Endothelial cell of hepatic sinusoid (primary cell): ENCODE results near the gene RCE1.

Experiments
- in situ Hi-C: cut with HindIII; loops from 2 replicates; pipeline ENCODE4 v1.10.0; 2017; ENCODE audit warnings: low sequenced_read_pairs

Gene RCE1

DNA sequence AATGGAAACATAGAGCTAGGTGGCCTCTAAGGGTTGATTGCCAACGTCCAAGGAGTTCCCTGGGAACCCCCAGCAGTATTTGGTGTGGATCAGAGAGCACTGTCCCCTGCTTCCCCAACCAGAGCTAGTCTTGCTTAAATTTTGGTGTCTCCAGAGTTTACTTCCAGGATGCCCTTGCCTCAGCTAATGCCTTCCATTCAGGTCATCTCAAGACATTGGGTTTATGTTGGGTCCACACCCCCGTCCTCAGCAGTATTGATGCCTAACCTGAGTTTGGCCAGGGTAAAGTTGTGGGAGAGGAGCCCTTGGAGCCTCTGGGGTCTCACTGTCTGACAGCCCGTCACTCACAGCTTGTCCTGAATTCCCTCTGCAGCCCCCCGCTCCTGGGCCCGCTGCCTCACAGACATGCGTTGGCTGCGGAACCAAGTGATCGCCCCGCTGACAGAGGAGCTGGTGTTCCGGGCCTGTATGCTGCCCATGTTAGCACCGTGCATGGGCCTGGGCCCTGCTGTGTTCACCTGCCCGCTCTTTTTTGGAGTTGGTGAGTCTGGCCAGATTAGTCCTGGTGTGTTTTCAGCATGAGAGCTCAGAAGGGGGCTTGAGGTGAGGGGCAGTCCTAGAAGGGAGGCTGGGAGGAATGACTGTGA is 1.4 kb downstream of the RCE1 start:
- in situ Hi-C loops = no loop called here

DNA sequence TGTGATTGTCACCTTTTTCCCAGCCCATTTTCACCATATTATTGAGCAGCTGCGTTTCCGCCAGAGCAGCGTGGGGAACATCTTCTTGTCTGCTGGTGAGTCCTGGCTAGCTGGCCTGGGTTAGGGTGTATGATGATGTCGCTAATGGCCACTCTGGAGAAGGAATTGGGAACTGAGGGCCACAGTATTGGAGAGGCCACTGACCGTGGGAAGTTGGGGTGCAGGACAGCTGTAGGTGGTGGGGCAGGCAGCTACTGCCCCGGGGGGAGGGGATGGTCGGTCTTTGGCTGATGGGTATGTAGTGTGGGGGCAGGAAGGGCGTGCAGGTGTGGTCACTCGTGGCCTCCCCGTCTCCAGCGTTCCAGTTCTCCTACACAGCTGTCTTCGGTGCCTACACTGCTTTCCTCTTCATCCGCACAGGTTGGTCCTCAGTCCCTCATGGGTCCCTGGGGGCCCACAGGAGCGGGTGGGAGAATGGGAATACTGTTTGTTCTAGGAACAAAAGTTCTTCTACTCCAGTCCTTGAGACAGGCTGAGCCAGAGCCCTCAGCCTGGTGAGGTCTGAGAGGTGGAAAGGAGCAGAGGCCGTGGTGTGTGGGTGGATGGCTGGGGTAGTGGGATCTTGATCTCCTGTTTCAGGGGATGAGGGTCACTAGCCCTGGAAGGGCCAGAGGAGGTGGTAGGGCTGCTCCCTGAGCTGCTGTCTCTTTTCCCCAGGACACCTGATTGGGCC is 2.1 kb downstream of the RCE1 start:
- in situ Hi-C loops = no loop called here

DNA sequence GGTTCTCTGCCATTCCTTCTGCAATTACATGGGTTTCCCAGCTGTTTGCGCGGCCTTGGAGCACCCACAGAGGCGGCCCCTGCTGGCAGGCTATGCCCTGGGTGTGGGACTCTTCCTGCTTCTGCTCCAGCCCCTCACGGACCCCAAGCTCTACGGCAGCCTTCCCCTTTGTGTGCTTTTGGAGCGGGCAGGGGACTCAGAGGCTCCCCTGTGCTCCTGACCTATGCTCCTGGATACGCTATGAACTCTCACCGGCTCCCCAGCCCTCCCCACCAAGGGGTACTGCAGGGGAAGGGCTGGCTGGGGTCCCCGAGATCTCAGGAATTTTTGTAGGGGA is 2.6 kb downstream of the RCE1 start:
- in situ Hi-C loops = no loop called here

DNA sequence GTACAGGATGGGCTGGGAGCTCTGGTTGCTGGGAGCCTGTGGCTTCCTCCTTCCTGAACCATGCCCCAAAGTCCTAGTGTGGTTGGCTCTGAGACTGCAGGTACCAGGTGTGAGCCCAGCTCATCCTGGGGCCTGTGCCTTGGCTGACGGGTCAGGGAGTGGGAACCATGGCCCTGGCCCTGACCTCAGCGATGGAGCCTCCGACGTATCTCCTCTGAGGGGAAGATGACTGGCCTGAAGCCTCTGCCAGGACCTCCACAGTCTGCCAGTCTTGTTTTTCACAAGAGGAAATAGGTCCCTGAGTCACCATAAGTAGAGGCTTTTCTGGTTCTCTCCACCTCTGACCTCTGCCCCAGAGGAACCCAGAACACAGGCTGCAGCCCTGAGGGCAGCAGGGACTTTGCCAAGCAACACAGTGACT is 3.4 kb downstream of the RCE1 start:
- in situ Hi-C loops = no loop called here

DNA sequence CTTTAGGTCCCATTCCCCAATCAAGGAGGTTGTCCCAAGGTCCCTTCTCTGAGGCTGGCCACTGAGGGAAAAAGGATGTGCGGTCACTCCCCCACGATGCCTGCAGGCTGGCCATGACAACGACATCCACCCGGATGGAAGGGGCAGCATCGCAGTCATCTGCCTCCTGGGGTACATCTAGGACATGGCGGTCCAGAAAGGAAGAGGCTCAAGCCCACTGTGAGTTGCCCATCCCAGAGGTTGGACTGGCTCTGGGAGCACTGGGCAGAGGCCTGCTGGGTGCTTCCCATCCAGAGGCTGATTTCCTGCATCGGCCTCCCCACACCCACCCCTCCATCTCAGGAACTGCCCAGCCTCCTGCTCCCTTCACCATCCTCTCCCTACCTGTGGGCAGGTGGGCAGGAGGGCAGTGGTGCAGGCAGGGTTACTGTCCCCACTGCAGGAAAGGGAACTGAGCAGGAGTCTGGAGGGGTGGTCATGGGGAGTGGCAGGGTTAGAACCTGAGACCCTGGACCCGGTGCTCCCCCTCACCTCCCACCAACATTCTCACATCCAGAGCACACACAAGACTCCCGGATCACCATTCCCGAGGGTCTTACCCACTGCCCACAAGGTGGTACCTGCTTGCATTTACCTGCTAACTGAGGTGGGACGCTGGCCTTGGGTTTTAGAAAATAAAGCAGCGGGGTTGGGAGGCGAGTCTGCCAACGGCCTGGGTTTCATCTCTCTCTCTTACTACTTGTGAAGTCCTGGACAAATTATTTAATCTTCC is 4.4 kb downstream of the RCE1 start:
- in situ Hi-C loops = no loop called here

DNA sequence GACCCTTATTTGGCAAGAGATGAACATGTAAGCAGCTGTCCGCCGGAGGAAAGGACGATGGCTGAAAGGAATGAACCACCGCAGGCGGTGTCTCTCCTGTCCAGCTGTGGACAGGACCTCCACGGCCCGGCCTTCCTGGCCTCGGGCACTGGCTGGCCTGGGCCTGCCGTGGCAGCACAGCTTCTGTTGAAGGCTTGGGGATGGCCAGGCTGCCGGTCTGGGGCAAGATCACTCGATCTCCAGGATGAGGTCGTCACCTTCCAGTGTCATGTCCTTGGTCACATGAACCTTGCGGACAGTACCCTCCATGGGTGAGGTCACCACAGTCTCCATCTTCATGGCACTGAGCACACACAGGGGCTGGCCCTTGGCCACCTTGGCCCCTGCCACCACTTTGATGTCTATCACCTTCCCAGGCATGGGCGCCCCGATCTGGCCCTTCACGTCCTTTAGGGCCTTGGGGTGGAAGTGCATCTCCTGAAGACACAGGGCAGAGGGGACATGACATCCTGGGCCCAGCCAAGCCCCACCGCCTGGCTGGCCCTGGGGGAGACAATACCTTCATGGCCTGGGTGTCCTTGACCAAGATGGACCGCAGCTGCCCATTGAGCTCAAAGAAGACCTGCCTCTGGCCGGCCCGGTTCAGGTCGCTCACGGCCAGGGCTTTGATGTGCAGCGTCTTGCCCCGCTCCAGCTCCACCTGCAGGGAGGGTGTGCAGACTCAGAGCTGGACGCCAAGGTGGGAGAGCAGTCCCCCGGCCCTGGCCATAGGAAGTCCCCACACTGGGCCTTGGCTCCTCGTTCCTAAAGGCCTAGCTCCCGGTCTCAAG is 5.6 kb downstream of the RCE1 start:
- in situ Hi-C loops = no loop called here

DNA sequence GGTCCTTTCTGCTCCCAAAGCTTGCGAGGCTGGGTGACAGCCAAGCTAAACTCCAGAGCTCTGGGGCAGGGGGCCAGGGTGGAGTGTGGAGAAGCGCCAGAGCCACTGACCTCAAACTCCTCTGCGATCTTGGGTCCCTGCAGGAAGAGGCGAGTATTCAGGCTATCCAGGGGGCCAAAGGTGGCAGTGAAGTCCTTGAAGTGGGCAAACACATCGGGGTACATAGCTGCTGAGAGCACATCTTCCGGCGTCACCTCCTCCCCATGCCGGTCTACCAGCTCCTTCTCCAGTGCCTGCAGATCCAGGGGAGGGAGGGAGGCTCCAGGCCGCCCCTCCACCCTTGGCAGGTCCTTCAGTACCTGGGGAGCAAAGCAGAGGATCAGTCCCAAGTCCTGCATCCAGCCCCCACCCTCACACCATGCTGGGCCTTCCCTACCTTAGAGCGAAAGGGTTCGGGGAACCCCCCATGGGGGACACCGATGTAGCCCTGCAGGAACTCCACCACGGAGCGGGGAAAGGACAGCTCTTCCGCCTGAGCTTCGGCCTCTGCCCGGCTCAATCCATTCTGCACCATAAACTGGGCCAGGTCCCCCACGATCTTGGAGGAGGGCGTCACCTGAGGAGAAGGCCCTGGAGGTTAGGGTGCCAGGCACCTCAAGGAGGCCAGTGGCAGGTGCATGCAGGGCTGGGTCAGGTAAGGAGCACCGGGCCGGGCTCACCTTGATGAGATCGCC is 6.4 kb downstream of the RCE1 start:
- in situ Hi-C loops = no loop called here

DNA sequence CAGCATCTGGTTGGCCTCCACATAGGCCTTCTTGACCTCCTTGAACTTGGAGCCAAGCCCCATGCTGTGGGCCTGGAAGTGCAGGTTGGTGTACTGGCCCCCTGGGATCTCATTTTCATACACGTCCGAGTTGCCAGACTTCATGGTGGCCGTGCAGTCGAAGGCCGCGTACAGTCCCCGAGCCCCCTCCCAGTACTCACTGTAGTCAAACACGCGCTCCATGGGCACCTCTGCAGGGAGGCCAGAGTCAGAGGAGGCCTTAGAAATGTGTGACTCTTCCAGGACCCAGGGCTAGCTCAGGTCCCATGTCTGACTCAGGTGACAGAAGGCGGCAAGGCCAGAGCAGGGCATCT is 7.0 kb downstream of the RCE1 start:
- in situ Hi-C loops = no loop called here

DNA sequence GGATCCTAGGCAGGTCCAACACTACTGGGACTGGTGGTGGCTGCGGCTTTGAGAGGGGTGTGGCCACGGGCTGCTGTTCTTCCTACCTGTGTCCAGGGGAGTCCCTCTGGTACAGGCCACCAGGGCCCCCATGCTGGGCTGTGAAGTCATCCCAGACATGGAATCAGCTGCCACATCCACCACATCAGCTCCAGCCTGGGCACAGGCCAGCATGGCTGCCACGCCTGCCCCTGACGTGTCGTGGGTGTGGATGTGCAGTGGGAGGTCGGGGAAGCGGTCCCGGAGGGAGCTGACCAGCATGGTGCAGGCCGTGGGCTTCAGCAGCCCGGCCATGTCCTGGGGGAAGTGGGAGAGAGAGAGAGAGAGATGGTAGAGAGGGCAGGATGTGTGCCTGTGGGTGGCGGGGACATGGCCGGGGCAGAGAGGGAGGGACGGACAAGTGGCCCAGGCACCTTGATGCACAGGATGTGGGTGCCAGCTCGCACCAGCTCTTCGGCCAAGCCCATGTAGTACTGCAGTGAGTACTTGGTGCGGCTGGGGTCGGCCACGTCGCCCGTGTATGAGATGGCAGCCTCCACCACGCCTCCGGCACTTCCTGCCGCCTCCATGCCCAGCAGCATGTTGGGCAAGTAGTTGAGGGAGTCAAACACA is 7.5 kb downstream of the RCE1 start:
- in situ Hi-C loops = no loop called here

DNA sequence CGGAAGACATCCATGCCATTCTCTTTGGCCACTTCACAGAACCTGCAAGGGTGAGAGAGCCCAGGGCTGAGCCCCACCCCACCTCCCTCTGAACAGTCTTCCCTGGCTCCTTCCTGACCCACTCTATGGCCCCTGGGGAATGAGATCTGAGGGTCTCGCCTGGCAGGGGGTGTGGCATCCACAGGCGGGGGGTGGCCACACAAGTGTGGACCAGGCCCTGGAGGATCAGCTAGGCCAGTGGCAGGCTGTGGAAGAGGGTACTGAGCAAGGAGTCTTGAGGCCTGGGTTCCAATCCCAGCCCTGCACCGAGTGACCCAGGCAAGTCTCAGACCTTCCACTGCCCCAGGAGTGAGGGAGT is 8.0 kb downstream of the RCE1 start:
- in situ Hi-C loops = no loop called here

DNA sequence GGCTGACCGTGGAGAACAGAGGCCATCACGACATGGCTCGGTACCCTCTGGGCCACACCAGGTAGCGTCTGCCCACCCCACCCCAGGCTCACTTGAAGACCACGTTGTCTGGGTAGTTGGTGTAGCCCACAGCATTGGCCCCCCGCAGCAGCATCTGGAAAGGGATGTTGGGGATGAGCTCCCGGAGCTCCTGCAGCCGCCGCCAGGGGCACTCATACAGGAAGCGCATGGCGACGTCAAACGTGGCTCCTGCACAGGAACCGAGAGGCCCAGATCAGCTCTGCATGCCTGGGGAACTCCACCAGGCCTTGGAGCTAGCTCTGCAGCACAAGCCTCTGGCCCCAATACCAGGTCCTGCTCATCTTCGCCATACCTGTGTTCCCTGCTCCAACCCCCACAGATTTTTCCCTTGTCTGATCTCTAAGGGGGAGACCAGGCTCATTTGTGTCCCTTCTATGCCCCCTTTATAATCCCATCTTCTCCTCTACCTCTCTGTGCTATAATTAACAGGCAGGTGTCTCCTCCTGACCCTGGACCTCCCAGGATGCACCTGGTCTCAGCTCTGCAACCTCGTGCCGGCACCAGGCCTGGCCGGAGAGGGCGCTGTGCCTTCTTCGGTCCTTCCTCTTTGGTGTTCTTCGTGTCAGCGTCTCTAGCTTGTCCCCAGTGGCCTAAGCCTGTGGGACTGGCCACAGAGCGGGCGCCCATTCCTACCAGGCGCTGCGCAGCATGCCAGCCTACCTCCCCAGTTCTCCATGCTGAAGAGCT is 8.6 kb downstream of the RCE1 start:
- in situ Hi-C loops = no loop called here

DNA sequence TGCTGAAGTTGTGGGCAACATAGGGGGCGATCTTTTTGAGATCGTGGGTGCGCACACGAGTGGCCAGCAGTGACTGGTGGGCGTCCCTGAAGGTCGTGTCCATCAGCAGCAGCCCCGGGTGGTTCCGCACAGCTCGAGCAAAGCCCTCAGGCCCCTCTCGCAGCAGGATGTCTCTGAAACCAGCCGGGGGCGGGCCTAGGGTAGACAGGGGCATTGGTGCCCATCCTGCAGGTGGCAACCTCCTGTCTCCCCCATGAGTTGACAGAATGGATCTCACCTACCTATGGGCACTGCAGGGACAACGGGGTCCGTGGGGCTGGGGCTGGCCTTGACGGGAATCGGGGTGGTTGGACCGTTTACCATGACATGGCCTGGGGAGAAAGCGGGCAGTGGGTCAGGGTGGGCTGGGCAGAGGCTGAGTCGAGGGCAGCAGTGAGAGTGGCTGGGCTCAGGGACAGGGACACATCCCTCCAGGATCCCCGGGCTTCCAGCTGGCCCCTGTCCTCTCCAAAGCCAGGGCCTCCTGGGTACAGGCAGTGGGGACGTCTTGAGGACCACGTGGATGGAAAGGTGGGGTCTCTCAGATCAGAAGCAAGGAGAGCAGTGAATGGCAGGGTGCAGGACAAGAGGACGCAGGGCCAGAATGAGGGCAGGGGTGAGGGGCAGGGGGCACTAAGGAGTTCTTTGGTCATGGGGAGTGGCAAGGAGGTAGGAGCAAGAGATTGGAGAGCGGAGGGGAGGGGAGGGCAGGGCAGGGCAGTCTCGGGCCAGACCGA is 9.4 kb downstream of the RCE1 start:
- in situ Hi-C loops = no loop called here

DNA sequence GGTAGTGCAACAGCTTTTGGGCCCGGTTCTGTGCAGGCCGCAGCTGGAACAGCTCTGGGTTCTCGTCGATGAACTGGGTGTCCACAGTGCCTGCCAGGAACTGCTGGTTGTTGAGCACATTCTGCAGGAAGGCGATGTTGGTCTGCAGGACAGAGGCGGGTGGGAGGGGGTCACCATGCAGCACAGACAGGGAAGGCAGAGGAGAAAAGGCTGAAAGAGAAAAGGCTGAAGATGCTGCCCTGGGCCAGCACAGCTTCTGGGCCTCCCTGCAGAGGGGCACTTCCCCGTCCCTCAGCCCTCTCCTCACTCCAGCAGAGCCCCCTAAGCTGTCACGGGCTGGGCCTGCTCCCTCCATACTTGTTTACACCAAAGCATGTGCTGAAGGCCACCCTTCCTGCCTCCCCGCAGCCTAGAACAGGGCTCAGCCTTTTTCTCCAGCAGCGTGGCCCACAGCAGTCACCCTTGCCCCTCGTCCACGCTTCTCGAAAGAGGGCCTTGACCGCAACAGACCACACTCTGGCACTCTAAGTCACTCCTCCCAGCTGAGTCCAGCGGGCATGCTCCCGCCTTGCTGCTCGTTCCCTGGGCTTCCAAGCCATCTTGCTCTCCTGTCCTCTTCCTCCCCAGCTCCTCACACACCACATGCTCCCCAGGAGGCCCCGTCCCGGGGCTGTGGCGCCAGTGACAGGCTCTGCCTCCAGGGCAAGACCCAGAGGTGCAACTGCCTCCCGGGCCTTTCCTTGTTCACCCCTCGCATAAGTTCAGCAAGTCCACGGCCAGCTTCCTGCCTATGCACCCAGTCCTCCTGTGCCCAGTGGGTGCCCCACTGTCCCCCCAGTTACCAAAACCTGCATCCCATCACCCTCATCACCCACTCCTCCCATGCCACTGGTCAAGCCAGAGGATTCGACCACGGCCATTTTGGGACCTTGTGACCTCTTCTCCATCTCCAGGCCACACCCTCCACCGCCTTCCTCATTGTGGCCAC is 10.3 kb downstream of the RCE1 start:
- in situ Hi-C loops = no loop called here

DNA sequence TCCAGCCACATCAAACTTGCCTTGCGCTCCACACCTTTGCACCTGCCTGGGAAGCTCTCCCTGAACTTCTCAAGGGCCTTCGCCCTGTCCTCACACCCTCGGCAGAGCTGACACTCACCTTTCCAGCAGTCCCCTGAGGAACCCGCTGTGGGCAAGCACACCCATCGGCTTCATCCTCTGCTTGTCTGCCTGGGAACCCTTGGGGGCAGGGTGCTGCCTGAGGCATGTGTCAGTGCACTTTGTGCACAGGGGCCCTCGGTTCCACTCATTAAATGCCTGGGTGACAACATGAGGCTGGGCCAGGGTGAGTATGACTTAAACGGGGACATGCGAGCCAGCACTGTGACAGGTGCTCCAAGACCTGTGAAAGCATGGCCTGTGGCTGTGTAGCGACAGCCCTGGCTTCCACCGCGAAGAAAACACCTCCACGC is 11.0 kb downstream of the RCE1 start:
- in situ Hi-C loops = no loop called here

DNA sequence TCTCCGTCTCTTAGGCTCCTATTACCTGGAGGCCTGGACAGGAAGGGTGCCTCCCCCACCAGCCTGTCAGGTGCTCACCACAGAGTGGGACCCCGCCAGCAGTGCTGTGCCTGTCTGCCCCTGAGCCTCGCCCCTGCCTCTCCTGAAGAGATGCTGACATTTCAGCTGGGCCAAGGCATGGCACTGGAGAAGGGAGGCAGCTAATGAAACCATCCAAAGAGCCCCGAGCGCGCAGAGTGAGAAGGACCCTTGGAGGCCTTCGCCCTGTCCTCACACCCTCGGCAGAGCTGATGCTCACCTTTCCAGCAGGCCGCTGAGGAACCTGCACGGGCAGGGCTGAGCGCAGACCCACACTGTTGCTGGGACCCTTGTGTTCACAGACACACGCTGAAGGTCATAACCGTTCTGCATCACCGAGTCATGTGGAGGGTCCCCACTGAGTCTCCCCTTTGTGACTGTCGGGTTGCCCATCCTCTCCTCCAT is 11.5 kb downstream of the RCE1 start:
- in situ Hi-C loops = no loop called here

DNA sequence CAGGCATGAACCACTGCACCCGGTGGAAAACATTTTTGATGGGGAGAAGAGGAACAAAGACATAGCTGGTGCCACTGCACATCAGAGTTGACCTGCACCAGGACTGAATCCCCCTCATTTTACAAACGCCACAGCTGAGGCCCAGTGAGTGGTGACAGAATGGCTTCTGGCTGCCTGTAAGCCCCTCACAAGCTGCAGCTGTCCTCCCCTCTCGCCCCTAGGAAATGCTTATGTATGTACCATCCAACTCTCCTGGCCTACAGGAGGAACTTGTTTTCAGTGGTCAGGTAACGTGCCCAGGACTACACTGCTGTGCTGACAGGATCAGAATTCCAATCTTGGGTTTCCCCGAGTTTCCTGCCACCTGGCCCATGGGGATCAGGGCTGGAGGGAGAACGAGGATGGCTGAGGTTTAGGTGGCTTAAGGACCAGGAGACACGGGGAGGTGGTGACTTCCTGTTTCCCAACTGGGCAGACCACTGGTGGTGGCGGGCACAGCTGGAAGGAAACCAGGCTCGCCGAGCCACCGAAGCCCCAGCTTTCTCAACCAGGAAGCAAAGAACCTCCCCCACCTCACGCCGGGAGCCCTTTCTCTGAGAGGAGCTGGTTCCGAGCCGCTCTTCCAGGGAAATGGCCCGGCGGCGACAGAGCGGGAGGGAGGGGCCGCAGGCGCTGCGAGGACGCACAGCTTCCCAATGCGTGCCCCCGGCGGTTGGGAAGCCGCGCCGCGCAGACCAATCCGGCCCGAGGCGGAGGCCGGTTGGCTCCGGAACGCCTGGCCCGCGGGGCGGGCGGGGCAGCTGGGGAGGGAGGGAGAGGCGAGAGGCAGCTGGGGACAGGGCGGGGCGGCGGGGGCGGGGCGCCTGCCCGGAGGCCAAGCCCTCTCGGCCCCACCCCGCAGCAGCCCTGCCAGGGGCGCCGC is 12.6 kb downstream of the RCE1 start:
- in situ Hi-C loops = no loop called here
